Activated CD4-positive, alpha-beta T cell treated with anti-CD3 and anti-CD28 coated beads for 36 hours (primary cell): ENCODE results near the gene TSPAN33. TPM values are rescaled to one million over a fixed set of nuclear protein-coding genes. Genes with fewer than 3 reads are reported as not detected.

ENCODE experiments used
- ATAC-seq: fragments of 200-7000 bp; cut with Tn5 transposase; one replicate; pipeline ENCODE4 v1.10.0; 2021; ENCODE audit warnings: mild to moderate bottlenecking, moderate library complexity
- CTCF ChIA-PET: fragments of 350-600 bp; sonication (Branson Sonifier 250); formaldehyde crosslinking; loops from one replicate; lab custom pipeline; 2021; ENCODE audit warnings: antibody characterized with exemption; lab: Charles Lee
- POLR2A ChIA-PET: fragments of 350-600 bp; sonication (Branson Sonifier 250); formaldehyde crosslinking; loops from one replicate; lab custom pipeline; 2021; ENCODE audit warnings: antibody characterized with exemption, inconsistent platforms; lab: Charles Lee
- DNase-seq: peaks from one replicate; pipeline ENCODE4 v3.0.0-alpha.2; 2020
- H3K27ac Mint-ChIP-seq: one replicate; pipeline ENCODE4 v1.8.0; 2021; ENCODE audit warnings: mixed read lengths
- H3K27me3 Mint-ChIP-seq: one replicate; pipeline ENCODE4 v1.8.0; 2021; ENCODE audit warnings: mixed read lengths
- H3K36me3 Mint-ChIP-seq: one replicate; pipeline ENCODE4 v1.8.0; 2021; ENCODE audit warnings: low read depth, mixed read lengths
- H3K4me1 Mint-ChIP-seq: one replicate; pipeline ENCODE4 v1.8.0; 2021; ENCODE audit warnings: mixed read lengths
- H3K4me3 Mint-ChIP-seq: one replicate; pipeline ENCODE4 v1.8.0; 2021; ENCODE audit warnings: mild to moderate bottlenecking, moderate library complexity, mixed read lengths
- H3K9me3 Mint-ChIP-seq: one replicate; pipeline ENCODE4 v1.8.0; 2021; ENCODE audit warnings: low read depth, mixed read lengths
- intact Hi-C, 2 experiments: fragments of 100-400 bp; cut with DNase I in 1 of 2; cut with micrococcal nuclease in 1 of 2; formaldehyde crosslinking; loops; one replicate each; pipeline versions ENCODE4 v1.14.2 to v1.15.1; 2022 to 2024; cut with DNase I, micrococcal nuclease
- total RNA-seq, 2 experiments: library from RNA; stranded (reverse); gene quantifications; one replicate each; pipeline ENCODE4 v1.2.3, GENCODE V29; 2021

The TSPAN33 gene
- total RNA-seq: 1 to 10 TPM; 6.5 to 7.5 TPM

- Mint-ChIP-seq H3K27me3 (peaks cover 16% of the 10 kb centered on the region), H3K9me3 (no peaks in the 10 kb centered on the region), H3K36me3 (no peaks in the 10 kb centered on the region), H3K4me3 (peak within 1 kb of the TSS; percentile 82), H3K4me1 (peaks cover 20% of the 10 kb centered on the region), H3K27ac (no peak within 1 kb of the TSS)
- ChIA-PET POLR2A (no interaction called here), CTCF (interaction anchor here (0.6 to 3.3 kb wide), 5 partner anchors 19 to 215 kb away, joined by 3 to 15 read pairs (median 4); no protein-coding TSS in a partner anchor)
- intact Hi-C loops: loop anchor here in 1 of 2 experiments (1.0 kb wide), 1 partner anchor 21 kb away; no protein-coding TSS in a partner anchor
- DNase-seq (peak; percentile 81), ATAC-seq (peak; percentile 98)
Observed at GRCh38 chr7:129144095-129144833, at the start of gene TSPAN33. Gene TSPAN33, plus strand, starts transcription at chr7:129144707. Its CDS starts 274 bp downstream, at chr7:129144981.

GRCh38 chr7:129095258-129095657 lies 49.2 kb upstream of the TSPAN33 start:
- DNase-seq: peak; percentile 13
- no peaks in the 10 kb centered on the region for H3K27me3 Mint-ChIP-seq
- no peak overlapping the region for H3K4me3 Mint-ChIP-seq
- CTCF ChIA-PET: interaction anchor here (0.6 to 1.3 kb wide), 3 partner anchors 29 to 811 kb away, joined by 3 to 5 read pairs (median 4); no protein-coding TSS in a partner anchor
- no peaks in the 10 kb centered on the region for H3K9me3 Mint-ChIP-seq
- POLR2A ChIA-PET: no interaction called here
- no peak overlapping the region for H3K27ac Mint-ChIP-seq
- H3K36me3 Mint-ChIP-seq: no peaks in the 10 kb centered on the region
- ATAC-seq: peak; percentile 52
- peaks cover 16% of the 10 kb centered on the region for H3K4me1 Mint-ChIP-seq
- intact Hi-C loops: no loop called here

GRCh38 chr7:129098409-129099084 lies 46.0 kb upstream of the TSPAN33 start:
- Mint-ChIP-seq H3K36me3 (no peaks in the 10 kb centered on the region), H3K4me1 (peaks cover 10% of the 10 kb centered on the region), H3K27ac (no peak overlapping the region), H3K4me3 (no peak overlapping the region), H3K9me3 (no peaks in the 10 kb centered on the region), H3K27me3 (no peaks in the 10 kb centered on the region)
- DNase-seq (no peak), ATAC-seq (no peak)
- CTCF ChIA-PET: interaction anchor here (0.5 to 1.1 kb wide), 3 partner anchors 16 to 720 kb away, joined by 3 to 4 read pairs (median 3); no protein-coding TSS in a partner anchor
- POLR2A ChIA-PET: interaction anchor here (0.7 kb wide), 1 partner anchor 100 kb away, joined by 4 read pairs; no protein-coding TSS in a partner anchor
- intact Hi-C loops: no loop called here

- Mint-ChIP-seq H3K4me3 (no peak overlapping the region), H3K9me3 (no peaks in the 10 kb centered on the region), H3K27me3 (no peaks in the 10 kb centered on the region), H3K27ac (no peak overlapping the region), H3K36me3 (no peaks in the 10 kb centered on the region), H3K4me1 (peaks cover 2% of the 10 kb centered on the region)
- intact Hi-C loops: no loop called here
- DNase-seq (no peak), ATAC-seq (no peak)
- CTCF ChIA-PET: interaction anchor here (0.9 to 3.6 kb wide), 4 partner anchors 9 to 506 kb away, joined by 4 to 12 read pairs (median 8); no protein-coding TSS in a partner anchor
- POLR2A ChIA-PET: no interaction called here
Observed at GRCh38 chr7:129100827-129101166, 43.7 kb upstream of the TSPAN33 start.

GRCh38 chr7:129101746-129102145 lies 42.8 kb upstream of the TSPAN33 start:
- POLR2A ChIA-PET: no interaction called here
- Mint-ChIP-seq H3K4me3 (no peak overlapping the region), H3K9me3 (no peaks in the 10 kb centered on the region), H3K4me1 (no peaks in the 10 kb centered on the region), H3K27me3 (no peaks in the 10 kb centered on the region), H3K36me3 (no peaks in the 10 kb centered on the region), H3K27ac (no peak overlapping the region)
- intact Hi-C loops: no loop called here
- ATAC-seq (no peak), DNase-seq (no peak)
- CTCF ChIA-PET: interaction anchor here (0.8 to 3.6 kb wide), 6 partner anchors 10 to 505 kb away, joined by 3 to 12 read pairs (median 4); no protein-coding TSS in a partner anchor

GRCh38 chr7:129103561-129104324 lies 40.8 kb upstream of the TSPAN33 start:
- ChIA-PET CTCF (interaction anchor here (0.7 to 3.6 kb wide), 2 partner anchors 12 to 478 kb away, joined by 4 to 12 read pairs; no protein-coding TSS in a partner anchor), POLR2A (no interaction called here)
- intact Hi-C loops: no loop called here

GRCh38 chr7:129108581-129108980 lies 35.9 kb upstream of the TSPAN33 start:
- Mint-ChIP-seq H3K4me3 (no peak overlapping the region), H3K36me3 (no peaks in the 10 kb centered on the region), H3K9me3 (no peaks in the 10 kb centered on the region), H3K27me3 (peaks cover 4% of the 10 kb centered on the region), H3K4me1 (peaks cover 2% of the 10 kb centered on the region), H3K27ac (no peak overlapping the region)
- intact Hi-C loops: no loop called here
- ChIA-PET POLR2A (no interaction called here), CTCF (no interaction called here)
- ATAC-seq: no peak
- no peak for DNase-seq

More at GRCh38 chr7:129103561-129104324, 40.8 kb upstream of the TSPAN33 start:
- ATAC-seq (no peak), DNase-seq (no peak)
- H3K27me3 Mint-ChIP-seq: peaks cover 4% of the 10 kb centered on the region
- no peak overlapping the region for H3K4me3 Mint-ChIP-seq
- no peaks in the 10 kb centered on the region for H3K36me3 Mint-ChIP-seq
- H3K27ac Mint-ChIP-seq: no peak overlapping the region
- no peaks in the 10 kb centered on the region for H3K9me3 Mint-ChIP-seq
- H3K4me1 Mint-ChIP-seq: no peaks in the 10 kb centered on the region

- POLR2A ChIA-PET: no interaction called here
- H3K27me3 Mint-ChIP-seq: peaks cover 4% of the 10 kb centered on the region
- peaks cover 2% of the 10 kb centered on the region for H3K4me1 Mint-ChIP-seq
- H3K27ac Mint-ChIP-seq: no peak overlapping the region
- H3K4me3 Mint-ChIP-seq: no peak overlapping the region
- H3K9me3 Mint-ChIP-seq: no peaks in the 10 kb centered on the region
- H3K36me3 Mint-ChIP-seq: no peaks in the 10 kb centered on the region
- intact Hi-C loops: no loop called here
- DNase-seq: no peak
- CTCF ChIA-PET: interaction anchor here (2.6 kb wide), 1 partner anchor 19 kb away, joined by 8 read pairs; no protein-coding TSS in a partner anchor
- ATAC-seq: no peak
Observed at GRCh38 chr7:129110258-129110981, 34.1 kb upstream of the TSPAN33 start.

- DNase-seq (no peak), ATAC-seq (no peak)
- ChIA-PET POLR2A (no interaction called here), CTCF (interaction anchor here (2.6 kb wide), 1 partner anchor 19 kb away, joined by 8 read pairs; no protein-coding TSS in a partner anchor)
- intact Hi-C loops: no loop called here
- no peaks in the 10 kb centered on the region for H3K36me3 Mint-ChIP-seq
- H3K9me3 Mint-ChIP-seq: no peaks in the 10 kb centered on the region
- peaks cover 4% of the 10 kb centered on the region for H3K27me3 Mint-ChIP-seq
- H3K4me3 Mint-ChIP-seq: no peak overlapping the region
- H3K4me1 Mint-ChIP-seq: peaks cover 2% of the 10 kb centered on the region
- no peak overlapping the region for H3K27ac Mint-ChIP-seq
Observed at GRCh38 chr7:129110982-129111376, 33.5 kb upstream of the TSPAN33 start.

GRCh38 chr7:129115676-129116075 lies 28.8 kb upstream of the TSPAN33 start:
- Mint-ChIP-seq H3K4me3 (no peak overlapping the region), H3K9me3 (peaks cover under 1% of the 10 kb centered on the region), H3K27ac (no peak overlapping the region), H3K27me3 (no peaks in the 10 kb centered on the region), H3K36me3 (peaks cover under 1% of the 10 kb centered on the region), H3K4me1 (peaks cover 3% of the 10 kb centered on the region)
- POLR2A ChIA-PET: no interaction called here
- CTCF ChIA-PET: interaction anchor here (0.8 kb wide), 1 partner anchor 103 kb away, joined by 3 read pairs; no protein-coding TSS in a partner anchor
- intact Hi-C loops: no loop called here
- no peak for ATAC-seq
- DNase-seq: no peak
